B cell (primary cell): Measurements from ENCODE around the gene CALML6. TPM values are rescaled to one million over a fixed set of nuclear protein-coding genes. Genes with fewer than 3 reads are reported as not detected.

Experiments used
- ATAC-seq: fragments of 200-7000 bp; cut with Tn5 transposase; one replicate; pipeline ENCODE4 v1.10.0; 2021; ENCODE audit warnings: low read depth, mild to moderate bottlenecking, moderate number of reproducible peaks, moderate library complexity
- CTCF ChIA-PET: fragments of 350-600 bp; sonication (Branson Sonifier 250); formaldehyde crosslinking; loops from one replicate; lab custom pipeline; 2021; ENCODE audit warnings: antibody characterized with exemption, inconsistent platforms; lab: Charles Lee
- POLR2A ChIA-PET: fragments of 350-600 bp; sonication (Branson Sonifier 250); formaldehyde crosslinking; loops from one replicate; lab custom pipeline; 2021; ENCODE audit warnings: antibody characterized with exemption; lab: Charles Lee
- DNase-seq: peaks from one replicate; pipeline ENCODE4 v3.0.0; 2013
- H2AFZ ChIP-seq: 2 replicates; pipeline ENCODE4 v1.6.1; 2012; ENCODE audit warnings: mild to moderate bottlenecking, low read depth, low read length; ENCODE audit not compliant: insufficient read depth, poor library complexity, severe bottlenecking
- H3K27ac ChIP-seq, 2 donors: 1 replicate in 1 of 2; 2 replicates in 1 of 2; pipeline ENCODE4 v1.5.1; 2012 to 2013; ENCODE audit warnings: low read length in 2 of 2, mild to moderate bottlenecking in 2 of 2, moderate library complexity in 1 of 2
- H3K27me3 ChIP-seq, 4 experiments: fragments of 200-600 bp in 1 of 4; sonication (generic) in 1 of 4; replicated peaks in 1 of 4; 1 replicate in 2 of 4; 2 replicates in 2 of 4; pipeline versions ENCODE4 v1.6.1 to v1.7.0; 2013 to 2016; ENCODE audit warnings: low read length in 3 of 4, mild to moderate bottlenecking in 2 of 4, mixed read lengths in 1 of 4, moderate library complexity in 1 of 4; ENCODE audit not compliant: insufficient read depth in 4 of 4, control insufficient read depth in 3 of 4; ENCODE audit errors: control extremely low read depth in 1 of 4
- H3K36me3 ChIP-seq, 2 experiments: replicated peaks in 1 of 2; 1 replicate in 1 of 2; 2 replicates in 1 of 2; pipeline versions ENCODE4 v1.6.1 to v1.7.1; 2013; ENCODE audit warnings: low read length in 1 of 2; ENCODE audit not compliant: insufficient read depth in 2 of 2, control insufficient read depth in 1 of 2; ENCODE audit errors: control extremely low read depth in 1 of 2, extremely low read depth in 1 of 2
- H3K4me1 ChIP-seq, 2 donors: fragments of 200-600 bp in 1 of 2; sonication (generic) in 1 of 2; 1 replicate in 1 of 2; 2 replicates in 1 of 2; pipeline versions ENCODE4 v1.5.1 to v1.6.1; 2013 to 2017; ENCODE audit warnings: low read length in 2 of 2; ENCODE audit not compliant: control insufficient read depth in 2 of 2, insufficient read depth in 2 of 2
- H3K4me2 ChIP-seq: replicated peaks from 2 replicates; pipeline ENCODE3; 2012; ENCODE audit warnings: mild to moderate bottlenecking, low read depth, low read length; ENCODE audit not compliant: poor library complexity, severe bottlenecking
- H3K4me3 ChIP-seq, 5 experiments: fragments of 200-600 bp in 1 of 5; sonication (generic) in 1 of 5; 1 replicate in 3 of 5; 2 replicates in 2 of 5; pipeline versions ENCODE4 v1.5.1 to v1.7.0; 2011 to 2016; ENCODE audit warnings: low read length in 4 of 5, mild to moderate bottlenecking in 4 of 5, low read depth in 2 of 5, control low read depth in 1 of 5, moderate library complexity in 1 of 5; ENCODE audit not compliant: insufficient read depth in 1 of 5; ENCODE audit errors: control extremely low read depth in 1 of 5, extremely low read depth in 1 of 5
- H3K79me2 ChIP-seq: fragments of 200-600 bp; sonication (generic); one replicate; pipeline ENCODE4 v1.6.0; 2016; ENCODE audit warnings: low read length; ENCODE audit not compliant: control insufficient read depth, insufficient read depth
- H3K9ac ChIP-seq: fragments of 200-600 bp; sonication (generic); 2 replicates; pipeline ENCODE4 v1.6.1; 2017; ENCODE audit warnings: mild to moderate bottlenecking, low read length, moderate library complexity
- H3K9me3 ChIP-seq, 3 donors: one replicate each; pipeline versions ENCODE4 v1.6.1 to v1.7.1; 2013; ENCODE audit warnings: low read length in 2 of 3; ENCODE audit not compliant: control insufficient read depth in 2 of 3, insufficient read depth in 1 of 3; ENCODE audit errors: control extremely low read depth in 1 of 3
- H4K20me1 ChIP-seq: 2 replicates; pipeline ENCODE4 v1.6.0; 2012; ENCODE audit warnings: mild to moderate bottlenecking, low read length; ENCODE audit not compliant: insufficient read depth, control insufficient read depth, poor library complexity, severe bottlenecking
- H3K27ac Mint-ChIP-seq: one replicate; pipeline ENCODE4 v1.8.0; 2021; ENCODE audit warnings: mixed read lengths
- H3K27me3 Mint-ChIP-seq: one replicate; pipeline ENCODE4 v1.8.0; 2021; ENCODE audit warnings: mixed read lengths
- H3K4me1 Mint-ChIP-seq: one replicate; pipeline ENCODE4 v1.8.0; 2021; ENCODE audit warnings: mixed read lengths
- H3K4me3 Mint-ChIP-seq: one replicate; pipeline ENCODE4 v1.8.0; 2021; ENCODE audit warnings: mixed read lengths
- H3K9me3 Mint-ChIP-seq: one replicate; pipeline ENCODE4 v1.8.0; 2022; ENCODE audit warnings: mixed read lengths; ENCODE audit not compliant: insufficient read depth
- EZH2 ChIP-seq: IDR thresholded peaks from 2 replicates; pipeline ENCODE4 v1.6.1; 2012; ENCODE audit warnings: borderline replicate concordance, low read depth, mild to moderate bottlenecking, moderate library complexity, low read length; ENCODE audit not compliant: insufficient read depth, poor library complexity, severe bottlenecking
- WGBS: methylation state at CpG from one replicate; pipeline ENCODE4 v1.1.5; 2013; ENCODE audit warnings: missing lambda C conversion rate; ENCODE audit not compliant: insufficient coverage; 5-methylcytosine and 5-hydroxymethylcytosine counted together
- intact Hi-C: fragments of 100-400 bp; cut with micrococcal nuclease; formaldehyde crosslinking; loops from one replicate; pipeline ENCODE4 v1.10.0; 2022
- polyA plus RNA-seq: library from polyadenylated mRNA; depleted of rRNA; stranded (reverse); fragments of >200 nt; gene quantifications from 2 replicates; pipeline ENCODE4 v1.2.3, GENCODE V29; 2012
- total RNA-seq, 2 donors: library from RNA; stranded (reverse); fragments of 120-200 nt in 1 of 2; gene quantifications; 1 replicate in 1 of 2; 2 replicates in 1 of 2; pipeline versions ENCODE4 v1.2.3 to v1.2.4, GENCODE V29; 2013 to 2022
- TF ChIP-seq, protein P1 (sequence below): fragments of 200-600 bp; IDR thresholded peaks from one replicate; pipeline ENCODE4 v1.8.0; 2022; ENCODE audit warnings: antibody characterized with exemption, mild to moderate bottlenecking

Gene CALML6
- total and polyA plus RNA-seq, 2 donors (not counting 1 experiment from before 2014, with no cell fraction given), result 0.64 to 2.0 TPM

DNA sequence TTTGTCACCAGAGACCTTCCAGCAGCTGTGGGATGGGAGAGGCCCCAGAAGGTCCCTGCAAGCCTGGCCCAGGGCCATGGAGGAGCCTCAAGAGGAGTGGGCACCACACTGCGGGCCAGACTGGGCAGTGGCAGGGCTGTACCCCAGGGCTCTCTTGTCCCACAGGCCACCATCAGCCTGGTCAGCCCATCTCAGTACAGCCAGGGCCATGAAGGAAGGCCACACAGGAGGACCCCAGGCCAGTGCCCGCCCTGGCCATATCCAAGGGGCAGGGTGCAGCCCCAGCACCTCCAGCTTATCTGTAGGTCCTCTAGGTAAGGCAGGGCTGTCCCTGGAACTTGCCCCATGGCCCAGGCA is 21.1 kb upstream of the CALML6 start:
- Histone ChIP-seq H3K4me1 (peaks cover 31 to 59% of the 10 kb centered on the region in 2 donors), H3K4me3 (no peak overlapping the region), H3K27me3 (no peaks in the 10 kb centered on the region), H3K79me2 (peaks cover 19% of the 10 kb centered on the region), H4K20me1 (peaks cover 12% of the 10 kb centered on the region), H3K9ac (no peak overlapping the region), H3K9me3 (no peaks in the 10 kb centered on the region), H3K36me3 (no peaks in the 10 kb centered on the region), H3K4me2 (no peak overlapping the region), H2AFZ (no peak overlapping the region), H3K27ac (no peak overlapping the region)
- ChIA-PET POLR2A (no interaction called here), CTCF (interaction anchor here (7.1 kb wide), 1 partner anchor 13 kb away, joined by 67 read pairs; no protein-coding TSS in a partner anchor)
- intact Hi-C loops, result no loop called here
- H3K4me3 Mint-ChIP-seq, result no peak overlapping the region
- no peak overlapping the region for H3K27ac Mint-ChIP-seq
- no peak for TF ChIP-seq EZH2
- H3K9me3 Mint-ChIP-seq, result no peaks in the 10 kb centered on the region
- ATAC-seq (no peak), DNase-seq (no peak)
- 100% methylated on average over 2 of the region's 2 CpGs for WGBS
- no peaks in the 10 kb centered on the region for H3K27me3 Mint-ChIP-seq
- peaks cover 41% of the 10 kb centered on the region for H3K4me1 Mint-ChIP-seq

DNA sequence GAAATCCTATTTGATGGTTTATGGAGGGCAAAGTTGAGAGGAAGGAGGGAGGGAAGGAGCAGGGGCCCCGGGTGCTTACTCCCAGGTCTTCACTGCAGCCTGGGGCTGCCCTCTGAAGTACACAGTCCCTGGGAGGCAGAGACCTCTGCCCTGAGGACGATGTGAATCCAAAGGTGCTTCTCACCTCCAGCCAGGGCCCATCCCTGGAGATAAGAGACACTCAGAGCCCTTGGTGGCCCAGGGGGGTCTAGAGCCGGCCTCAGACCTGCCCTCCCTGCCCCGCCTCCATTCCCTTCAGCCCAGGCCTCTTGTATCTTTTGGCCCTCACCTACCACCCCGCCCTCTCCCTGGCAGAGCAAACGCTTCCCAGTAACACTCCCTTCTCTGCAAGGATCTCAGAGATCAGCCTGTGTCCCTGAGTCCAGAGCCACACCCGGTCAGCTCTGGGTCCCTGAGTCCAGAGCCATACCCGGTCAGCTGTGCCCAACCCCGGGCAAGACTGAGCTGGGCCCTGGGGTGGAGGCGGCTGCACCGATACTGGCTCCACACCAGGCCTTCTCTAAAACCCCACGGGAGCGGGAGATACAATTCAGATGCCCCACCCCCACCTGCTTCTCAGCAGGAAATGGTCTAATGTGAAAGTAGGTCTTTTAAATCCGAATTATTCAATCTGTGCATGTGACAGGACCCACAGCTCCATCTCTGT is 20.6 kb upstream of the CALML6 start:
- TF ChIP-seq EZH2, result no peak
- TF ChIP-seq, protein P1, sequence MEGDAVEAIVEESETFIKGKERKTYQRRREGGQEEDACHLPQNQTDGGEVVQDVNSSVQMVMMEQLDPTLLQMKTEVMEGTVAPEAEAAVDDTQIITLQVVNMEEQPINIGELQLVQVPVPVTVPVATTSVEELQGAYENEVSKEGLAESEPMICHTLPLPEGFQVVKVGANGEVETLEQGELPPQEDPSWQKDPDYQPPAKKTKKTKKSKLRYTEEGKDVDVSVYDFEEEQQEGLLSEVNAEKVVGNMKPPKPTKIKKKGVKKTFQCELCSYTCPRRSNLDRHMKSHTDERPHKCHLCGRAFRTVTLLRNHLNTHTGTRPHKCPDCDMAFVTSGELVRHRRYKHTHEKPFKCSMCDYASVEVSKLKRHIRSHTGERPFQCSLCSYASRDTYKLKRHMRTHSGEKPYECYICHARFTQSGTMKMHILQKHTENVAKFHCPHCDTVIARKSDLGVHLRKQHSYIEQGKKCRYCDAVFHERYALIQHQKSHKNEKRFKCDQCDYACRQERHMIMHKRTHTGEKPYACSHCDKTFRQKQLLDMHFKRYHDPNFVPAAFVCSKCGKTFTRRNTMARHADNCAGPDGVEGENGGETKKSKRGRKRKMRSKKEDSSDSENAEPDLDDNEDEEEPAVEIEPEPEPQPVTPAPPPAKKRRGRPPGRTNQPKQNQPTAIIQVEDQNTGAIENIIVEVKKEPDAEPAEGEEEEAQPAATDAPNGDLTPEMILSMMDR, result no peak
- no peak overlapping the region for H3K9ac ChIP-seq
- WGBS, result 64% methylated on average over 10 of the region's 14 CpGs
- H3K4me1 ChIP-seq, result peaks cover 29 to 58% of the 10 kb centered on the region in 2 donors
- no peak overlapping the region for H2AFZ ChIP-seq
- CTCF ChIA-PET, result interaction anchor here (7.1 kb wide), 1 partner anchor 12 kb away, joined by 67 read pairs; no protein-coding TSS in a partner anchor
- H3K9me3 Mint-ChIP-seq, result no peaks in the 10 kb centered on the region
- no peaks in the 10 kb centered on the region for H3K27me3 ChIP-seq
- peaks cover 6% of the 10 kb centered on the region for H4K20me1 ChIP-seq
- POLR2A ChIA-PET, result interaction anchor here (0.6 to 1.3 kb wide), 4 partner anchors 14 to 281 kb away, joined by 3 to 6 read pairs (median 4); no protein-coding TSS in a partner anchor
- H3K4me2 ChIP-seq, result peak overlapping the region; percentile 51
- peak overlapping the region; percentile 41 for H3K4me3 Mint-ChIP-seq
- intact Hi-C loops, result no loop called here
- peaks cover 14% of the 10 kb centered on the region for H3K79me2 ChIP-seq
- H3K4me3 ChIP-seq, result no peak overlapping the region
- peak overlapping the region; percentile 59 for H3K27ac Mint-ChIP-seq
- no peak overlapping the region for H3K27ac ChIP-seq
- peaks cover 42% of the 10 kb centered on the region for H3K4me1 Mint-ChIP-seq
- no peaks in the 10 kb centered on the region for H3K36me3 ChIP-seq
- no peaks in the 10 kb centered on the region for H3K27me3 Mint-ChIP-seq
- ATAC-seq, result no peak
- H3K9me3 ChIP-seq, result no peaks in the 10 kb centered on the region
- no peak for DNase-seq
